Cerebellar cortex (tissue), 1 donor: ENCODE measurements around the gene SIRPA.
A peak's percentile ranks its signal among the peaks of the same experiment; 100 is the strongest.

Source experiments
- DNase-seq: peaks from one replicate; pipeline ENCODE4 v3.0.0-alpha.2; 2015; ENCODE audit warnings: low spot score

The SIRPA gene

GRCh38 chr20:1888796-1889463 is 6.3 kb upstream of the SIRPA start:
- no peak for DNase-seq

DNA sequence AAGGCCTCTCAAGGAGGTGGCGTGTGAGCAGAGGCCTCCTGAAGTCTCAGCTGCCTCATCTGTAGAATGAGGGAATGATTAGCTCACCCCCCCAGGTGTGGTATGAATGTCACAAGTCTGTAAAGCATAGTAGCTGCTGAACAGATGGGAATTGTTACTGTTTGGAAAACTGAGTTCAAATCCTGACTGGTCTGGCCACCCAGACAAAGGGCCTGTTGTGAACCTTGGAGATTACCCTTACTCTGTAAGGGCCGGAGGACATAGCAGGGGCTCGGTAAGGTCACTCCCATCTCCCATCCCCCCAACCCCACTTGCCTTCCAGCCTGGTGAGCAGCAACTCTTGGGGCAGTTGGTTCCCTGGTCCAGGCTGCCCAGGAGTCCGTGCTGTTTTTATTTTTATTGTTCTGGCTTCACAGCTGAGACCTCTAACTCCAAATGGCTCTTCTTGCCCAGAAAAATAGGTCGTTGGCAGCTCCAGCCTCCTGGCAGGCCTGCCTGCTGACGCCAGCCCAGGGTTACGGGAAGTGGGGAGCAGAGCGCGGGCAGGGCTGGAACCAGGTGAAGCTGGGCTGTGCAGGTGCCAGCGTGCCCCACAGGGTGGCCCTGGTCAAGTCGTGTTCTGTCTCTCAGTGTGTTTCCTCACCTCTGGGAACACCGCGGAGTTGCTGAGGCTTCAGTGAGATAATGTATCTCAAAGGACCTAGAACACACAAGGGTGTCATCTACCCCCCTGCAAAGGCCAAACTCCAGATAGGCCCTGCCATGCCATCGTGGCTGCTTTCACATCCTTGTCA is 4.5 kb upstream of the SIRPA start:
- peak; percentile 92 for DNase-seq

GRCh38 chr20:1891263-1892118 is 3.7 kb upstream of the SIRPA start:
- DNase-seq: peak; percentile 84

GRCh38 chr20:1892119-1892385 is 3.2 kb upstream of the SIRPA start:
- DNase-seq: no peak

- peak; percentile 45 for DNase-seq
These were observed 1.3 kb upstream of the SIRPA start for GRCh38 chr20:1893721-1894470.

DNA sequence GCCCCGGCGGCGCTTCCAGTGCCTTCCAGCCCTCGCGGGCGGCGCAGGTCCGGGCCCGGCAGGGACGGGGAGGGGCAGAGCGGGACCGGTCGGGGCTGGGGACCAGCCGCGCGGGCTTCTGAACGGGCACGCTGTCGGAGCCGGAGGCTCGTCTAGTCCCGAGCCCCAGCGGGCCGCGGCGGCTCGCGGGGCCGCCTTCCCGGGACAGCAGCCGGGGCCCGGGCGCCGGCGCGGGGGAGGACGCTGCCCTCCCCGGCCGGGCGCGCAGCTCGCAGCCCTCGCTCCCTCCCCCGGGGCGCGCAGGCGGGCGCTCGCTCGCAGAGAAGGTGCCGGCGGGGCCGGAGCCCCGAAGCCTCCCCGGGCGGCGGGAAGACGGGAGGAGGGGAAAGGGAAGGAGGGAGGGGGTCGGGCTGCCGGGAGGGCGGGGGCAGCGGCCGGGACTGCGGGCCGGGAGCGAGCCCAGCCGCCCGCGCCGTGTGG is 696 bp upstream of the SIRPA start:
- DNase-seq: no peak

- peak; percentile 60 for DNase-seq
These were observed 672 bp downstream of the SIRPA start for GRCh38 chr20:1895674-1896483.

DNA sequence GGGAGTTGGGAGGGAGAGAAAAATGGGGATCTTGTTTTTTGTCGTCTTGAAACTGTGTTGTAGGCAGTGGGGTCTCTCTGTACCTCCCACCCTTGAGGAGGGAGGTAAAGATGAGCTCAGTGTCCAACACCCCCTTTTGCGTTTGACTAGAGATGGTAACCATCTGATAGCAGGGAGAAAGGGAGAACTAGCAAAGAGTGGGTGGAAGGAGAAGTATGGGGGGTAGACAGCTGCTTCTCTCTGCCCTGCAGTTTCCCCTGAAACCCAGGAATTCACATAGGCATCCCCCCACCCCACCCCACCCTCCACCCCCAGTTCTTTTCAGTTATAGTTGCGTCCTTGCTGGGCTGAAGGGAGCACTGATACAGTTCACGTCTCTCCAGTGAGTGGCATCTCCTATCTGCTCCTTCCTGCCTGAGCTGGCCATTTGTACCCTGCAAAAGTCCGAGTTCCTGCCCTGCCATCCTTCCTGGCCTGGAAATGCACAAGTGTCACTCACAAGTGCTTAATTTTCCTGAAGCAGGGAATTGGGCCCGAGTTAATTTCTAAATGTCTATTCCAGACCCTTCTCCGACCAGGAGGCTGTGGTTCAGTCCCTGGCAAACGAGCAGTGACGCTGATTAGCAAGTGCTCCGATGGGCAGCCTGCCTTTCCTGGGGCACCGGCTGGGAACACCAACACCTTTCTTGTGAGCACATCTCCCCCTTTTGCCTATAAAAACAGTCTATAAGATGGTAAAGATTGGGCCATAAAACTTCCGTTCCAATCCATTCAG is 1.5 kb downstream of the SIRPA start:
- peak; percentile 67 for DNase-seq

DNA sequence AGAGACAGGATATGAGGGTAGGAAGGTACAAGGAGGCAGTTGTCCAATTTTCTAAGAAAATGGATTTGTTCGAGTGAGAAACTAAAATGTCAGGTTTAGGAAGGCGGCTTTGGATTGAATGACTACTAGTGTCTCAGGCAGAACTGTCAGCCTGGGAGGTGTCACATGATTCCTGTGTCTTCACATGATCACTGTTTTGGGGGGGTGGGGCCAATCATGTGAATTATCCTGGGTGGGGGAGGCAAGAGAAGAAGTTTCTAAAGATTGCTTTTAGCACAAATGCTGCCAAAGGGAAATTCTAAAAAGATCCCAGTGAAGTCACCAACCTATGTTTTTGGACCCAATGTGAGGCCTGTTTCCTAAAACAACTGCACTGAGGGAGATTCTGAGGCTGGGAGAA is 2.3 kb downstream of the SIRPA start:
- peak; percentile 69 for DNase-seq

- DNase-seq: no peak
These were observed 2.8 kb downstream of the SIRPA start for GRCh38 chr20:1897965-1898464.

DNA sequence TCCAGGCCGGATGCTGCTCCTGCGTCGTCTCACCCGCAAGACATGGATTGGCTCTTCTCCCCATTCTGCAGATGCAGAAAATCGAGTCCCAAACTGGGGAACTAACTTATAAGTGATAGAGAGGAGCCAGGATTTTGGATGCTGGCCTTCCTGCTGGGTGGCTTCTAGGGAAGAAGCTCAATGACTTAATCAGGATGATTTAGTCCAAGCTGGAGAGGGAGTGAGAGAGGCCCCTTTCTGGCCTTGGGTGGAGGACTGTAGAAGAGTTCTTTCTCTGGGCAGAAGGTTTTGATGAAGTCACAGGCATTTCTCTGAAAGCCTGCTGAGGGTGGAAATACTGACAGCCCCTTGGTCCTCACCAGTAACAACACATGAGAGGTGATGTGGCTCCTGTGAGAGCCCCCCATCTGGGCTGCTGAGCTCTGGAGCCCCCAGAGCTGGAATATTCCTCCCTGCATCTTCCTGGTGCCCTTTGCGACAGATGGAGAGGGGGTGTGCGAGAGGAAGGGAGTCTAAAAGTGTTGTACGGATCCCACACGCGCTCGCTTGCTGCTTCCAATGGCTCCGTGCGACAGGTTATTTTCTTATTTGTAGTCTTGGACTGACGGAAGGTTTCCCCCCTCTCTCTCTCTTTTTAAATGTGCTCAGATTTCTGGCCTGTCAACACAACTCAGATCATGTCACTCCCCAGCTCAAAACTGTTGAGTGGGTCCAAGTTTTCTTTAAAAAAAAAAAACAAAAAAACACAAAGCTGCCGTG is 3.5 kb downstream of the SIRPA start:
- peak; percentile 57 for DNase-seq

GRCh38 chr20:1899241-1899525 is 4.0 kb downstream of the SIRPA start:
- no peak for DNase-seq

GRCh38 chr20:1900321-1900801 is 5.2 kb downstream of the SIRPA start:
- peak; percentile 91 for DNase-seq

GRCh38 chr20:1901704-1902103 is 6.5 kb downstream of the SIRPA start:
- DNase-seq: peak; percentile 40

DNA sequence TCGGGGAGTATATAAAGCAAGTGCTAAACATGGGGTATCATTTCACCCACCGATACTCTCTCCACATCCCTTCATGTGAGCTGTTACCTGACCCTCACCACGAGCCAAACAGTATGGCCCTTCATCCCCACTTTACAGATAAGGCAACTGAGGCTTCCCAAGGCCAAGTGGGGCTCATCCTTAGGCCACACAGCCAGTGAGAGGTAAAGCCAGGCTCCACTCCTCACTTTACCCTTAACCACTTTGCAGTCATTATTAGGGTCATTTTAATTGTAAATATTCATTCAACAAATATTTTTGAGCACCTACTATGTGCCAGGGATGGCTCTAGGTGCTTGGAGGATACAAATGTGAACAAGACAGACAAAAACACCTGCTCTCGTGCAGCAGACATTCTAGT is 7.0 kb downstream of the SIRPA start:
- DNase-seq: no peak

- DNase-seq: no peak
These were observed 8.9 kb downstream of the SIRPA start for GRCh38 chr20:1904135-1904534.

DNA sequence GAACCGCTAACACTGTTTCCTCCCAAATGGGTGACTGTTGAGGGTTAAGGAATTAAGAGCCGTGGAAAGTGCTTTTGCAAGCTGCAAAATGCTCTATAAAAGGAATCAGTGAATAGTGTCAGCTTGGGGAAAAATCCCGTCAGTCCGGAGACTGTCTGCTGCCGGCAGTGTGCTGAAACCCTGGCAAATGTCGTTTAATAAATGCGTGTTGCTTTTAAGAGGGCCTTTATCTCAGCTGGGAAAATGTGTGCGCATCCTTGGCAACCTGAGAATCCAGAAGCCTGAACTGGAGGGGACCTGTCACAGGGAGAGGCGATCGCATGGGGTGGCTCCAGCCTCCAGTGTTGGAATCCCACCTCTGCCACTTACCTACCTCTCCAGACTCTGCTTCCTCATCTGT is 9.8 kb downstream of the SIRPA start:
- no peak for DNase-seq

DNA sequence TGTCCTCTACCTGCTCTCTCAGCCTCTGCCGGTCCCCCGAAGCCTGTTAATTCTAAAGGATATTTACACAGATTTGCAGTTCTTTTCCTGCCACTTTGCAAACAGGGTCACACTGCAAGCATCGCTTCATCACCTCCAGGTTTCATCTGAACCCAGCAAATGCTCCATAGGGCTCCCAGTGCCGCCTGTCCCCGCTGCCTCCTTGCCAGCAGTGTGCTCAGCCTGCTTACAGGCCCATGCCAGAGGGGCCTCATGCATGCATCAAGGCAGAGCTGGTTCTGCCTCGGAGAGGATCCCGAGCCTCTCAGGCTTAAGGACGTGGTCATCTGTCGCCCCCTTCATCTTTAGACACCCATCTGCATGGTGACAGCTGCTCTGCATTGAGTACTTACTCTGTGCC is 10.5 kb downstream of the SIRPA start:
- DNase-seq: peak; percentile 67

GRCh38 chr20:1906361-1907051 is 11.3 kb downstream of the SIRPA start:
- DNase-seq: no peak
